GM23338 (cell line): Measurements from ENCODE around the gene POMT2. TPM values are rescaled to one million over a fixed set of nuclear protein-coding genes. Genes with fewer than 3 reads are reported as not detected.

ENCODE experiments used
- ATAC-seq: fragments of 200-7000 bp; cut with Tn5 transposase; 3 replicates; pipeline ENCODE4 v1.9.1; 2020
- DNase-seq: peaks from one replicate; pipeline ENCODE4 v3.0.0-alpha.2; 2015; ENCODE audit warnings: low spot score
- H2AFZ ChIP-seq: fragments of 200-600 bp; sonication (generic); 2 replicates; pipeline ENCODE4 v1.8.0; 2016; ENCODE audit warnings: antibody characterized with exemption, mild to moderate bottlenecking, moderate library complexity
- H3F3A ChIP-seq: fragments of 200-600 bp; sonication (generic); replicated peaks from 2 replicates; pipeline ENCODE4 v1.8.0; 2017; ENCODE audit warnings: antibody characterized with exemption, mixed run types, low read depth
- H3K27ac ChIP-seq: fragments of 200-600 bp; sonication (generic); 2 replicates; pipeline ENCODE4 v1.6.1; 2016; ENCODE audit warnings: low read depth
- H3K27me3 ChIP-seq: fragments of 200-600 bp; sonication (generic); 2 replicates; pipeline ENCODE4 v1.8.0; 2016; ENCODE audit warnings: mild to moderate bottlenecking, mixed run types, moderate library complexity; ENCODE audit not compliant: insufficient read depth
- H3K36me3 ChIP-seq: fragments of 200-600 bp; sonication (generic); 2 replicates; pipeline ENCODE4 v1.8.0; 2016; ENCODE audit warnings: mild to moderate bottlenecking; ENCODE audit not compliant: insufficient read depth
- H3K4me1 ChIP-seq: fragments of 200-600 bp; sonication (generic); 2 replicates; pipeline ENCODE4 v1.8.0; 2016; ENCODE audit warnings: mild to moderate bottlenecking, moderate library complexity; ENCODE audit not compliant: insufficient read depth
- H3K4me2 ChIP-seq: fragments of 200-600 bp; sonication (generic); 2 replicates; pipeline ENCODE4 v1.7.1; 2017; ENCODE audit warnings: mixed run types
- H3K4me3 ChIP-seq: fragments of 200-600 bp; sonication (generic); 2 replicates; pipeline ENCODE4 v1.6.1; 2016; ENCODE audit warnings: mixed run types
- H3K79me2 ChIP-seq: fragments of 200-600 bp; sonication (generic); replicated peaks from 2 replicates; pipeline ENCODE4 v1.8.0; 2017; ENCODE audit warnings: mild to moderate bottlenecking; ENCODE audit not compliant: insufficient read depth
- H3K9me2 ChIP-seq: fragments of 200-600 bp; sonication (generic); 2 replicates; pipeline ENCODE4 v1.8.0; 2017; ENCODE audit not compliant: insufficient read depth
- H4K20me1 ChIP-seq: fragments of 200-600 bp; sonication (generic); replicated peaks from 2 replicates; pipeline ENCODE4 v1.8.0; 2017; ENCODE audit warnings: mild to moderate bottlenecking; ENCODE audit not compliant: insufficient read depth
- H3K27ac Mint-ChIP-seq: 2 replicates; pipeline ENCODE4 v1.8.0; 2020; ENCODE audit warnings: inconsistent platforms, mild to moderate bottlenecking, moderate library complexity, mixed read lengths
- H3K27me3 Mint-ChIP-seq: 3 replicates; pipeline ENCODE4 v1.8.0; 2022; ENCODE audit warnings: low read depth, mild to moderate bottlenecking, moderate library complexity, mixed read lengths, inconsistent platforms; ENCODE audit not compliant: insufficient read depth, poor library complexity
- H3K36me3 Mint-ChIP-seq: 3 replicates; pipeline ENCODE4 v1.8.0; 2021; ENCODE audit warnings: low read depth, mild to moderate bottlenecking, inconsistent platforms, moderate library complexity, mixed read lengths
- H3K4me1 Mint-ChIP-seq: 3 replicates; pipeline ENCODE4 v1.8.0; 2020; ENCODE audit warnings: mild to moderate bottlenecking, inconsistent platforms, mixed read lengths
- H3K4me3 Mint-ChIP-seq: 3 replicates; pipeline ENCODE4 v1.8.0; 2021; ENCODE audit warnings: moderate library complexity, mild to moderate bottlenecking, inconsistent platforms, mixed read lengths
- H3K9me3 Mint-ChIP-seq: 3 replicates; pipeline ENCODE4 v1.8.0; 2020; ENCODE audit warnings: moderate library complexity, mild to moderate bottlenecking, inconsistent platforms, mixed read lengths
- CREB1 ChIP-seq: fragments of 250-450 bp; sonication (Bioruptor Pico); IDR thresholded peaks from 2 replicates; pipeline ENCODE4 v1.5.0; 2020; ENCODE audit warnings: low read depth, mild to moderate bottlenecking, moderate library complexity
- ETS1 ChIP-seq: IDR thresholded peaks from 2 replicates; pipeline ENCODE4 v1.6.1; 2016; ENCODE audit warnings: antibody characterized with exemption
- EZH2 ChIP-seq: fragments of 200-600 bp; sonication (generic); IDR thresholded peaks from one replicate; pipeline ENCODE4 v1.8.0; 2017; ENCODE audit warnings: antibody characterized with exemption, mild to moderate bottlenecking, low read depth; ENCODE audit not compliant: unreplicated experiment
- EZH2phosphoT487 ChIP-seq: fragments of 200-600 bp; sonication (generic); IDR thresholded peaks from one replicate; pipeline ENCODE4 v1.8.1; 2018; ENCODE audit warnings: antibody characterized with exemption; ENCODE audit not compliant: unreplicated experiment
- JUNB ChIP-seq: IDR thresholded peaks from one replicate; pipeline ENCODE4 v1.6.1; 2016; ENCODE audit warnings: antibody characterized with exemption; ENCODE audit not compliant: unreplicated experiment
- NANOG ChIP-seq: IDR thresholded peaks from 2 replicates; pipeline ENCODE4 v1.6.1; 2016; ENCODE audit warnings: antibody characterized with exemption, borderline replicate concordance
- POLR2AphosphoS5 ChIP-seq: IDR thresholded peaks from 2 replicates; pipeline ENCODE4 v1.6.1; 2016; ENCODE audit warnings: antibody characterized with exemption, low read depth
- REST ChIP-seq: IDR thresholded peaks from one replicate; pipeline ENCODE4 v1.6.1; 2018; ENCODE audit warnings: antibody characterized with exemption; ENCODE audit not compliant: unreplicated experiment
- STAT1 ChIP-seq: IDR thresholded peaks from one replicate; pipeline ENCODE4 v1.6.1; 2016; ENCODE audit warnings: antibody characterized with exemption; ENCODE audit not compliant: unreplicated experiment
- ZNF114 ChIP-seq: fragments of 250-450 bp; sonication (Bioruptor Pico); IDR thresholded peaks from 2 replicates; pipeline ENCODE4 v1.5.0; 2020; ENCODE audit warnings: mild to moderate bottlenecking, moderate library complexity
- ZNF331 ChIP-seq: fragments of 250-450 bp; sonication (Bioruptor Pico); IDR thresholded peaks from 2 replicates; pipeline ENCODE4 v1.5.0; 2020; ENCODE audit warnings: low read depth, mild to moderate bottlenecking, moderate library complexity
- ZNF462 ChIP-seq: fragments of 250-450 bp; sonication (Bioruptor Pico); IDR thresholded peaks from 2 replicates; pipeline ENCODE4 v1.5.0; 2020; ENCODE audit warnings: mild to moderate bottlenecking, moderate library complexity
- polyA plus RNA-seq: library from polyadenylated mRNA; unstranded; fragments of >200 nt; fragmentation: Nextera tagmentation; extraction: Ambion mirVana; gene quantifications from 2 replicates; pipeline ENCODE4 v1.2.1, GENCODE V29; 2016
- total RNA-seq: library from RNA; depleted of rRNA; stranded (reverse); fragments of >200 nt; shearing (Covaris generic); gene quantifications from 2 replicates; pipeline ENCODE4 v1.2.3, GENCODE V29; 2014
- TF ChIP-seq, protein P1 (sequence below), 2 experiments: fragments of 200-600 bp in 1 of 2; sonication (generic) in 1 of 2; conservative IDR thresholded peaks; 2 replicates each; pipeline versions ENCODE4 v1.5.1 to v1.6.1; 2016 to 2017; ENCODE audit warnings: antibody characterized with exemption in 2 of 2, low read depth in 2 of 2, mild to moderate bottlenecking in 2 of 2, moderate library complexity in 1 of 2

Gene POMT2
- total and polyA plus RNA-seq, 2 experiments from 2014 or later, result 24.3 to 29.9 TPM

- no peak overlapping the region for H3K4me2 ChIP-seq
- Mint-ChIP-seq H3K36me3 (peaks cover 22% of the 10 kb centered on the region), H3K4me3 (no peak overlapping the region), H3K27ac (no peak overlapping the region), H3K4me1 (peaks cover 10% of the 10 kb centered on the region), H3K9me3 (no peaks in the 10 kb centered on the region; the same call in 2 of the 3 replicates), H3K27me3 (no peaks in the 10 kb centered on the region)
- H4K20me1 ChIP-seq, result no peaks in the 10 kb centered on the region
- H3K36me3 ChIP-seq, result peaks cover 7% of the 10 kb centered on the region
- ATAC-seq, result no peak
- DNase-seq, result no peak
- H3K9me2 ChIP-seq, result no peaks in the 10 kb centered on the region
- H3K27me3 ChIP-seq, result no peaks in the 10 kb centered on the region
- H3K79me2 ChIP-seq, result no peaks in the 10 kb centered on the region
- no peak overlapping the region for H3K4me3 ChIP-seq
- H2AFZ ChIP-seq, result no peak overlapping the region
- no peaks in the 10 kb centered on the region for H3K4me1 ChIP-seq
- no peaks in the 10 kb centered on the region for H3F3A ChIP-seq
- TF ChIP-seq JUNB (no peak), POLR2AphosphoS5 (no peak), EZH2phosphoT487 (no peak), ZNF114 (CRISPR knock-in tag) (no peak), ZNF462 (CRISPR knock-in tag) (no peak), ETS1 (no peak), STAT1 (no peak), ZNF331 (CRISPR knock-in tag) (no peak), REST (no peak), NANOG (no peak), CREB1 (CRISPR knock-in tag) (no peak), EZH2 (no peak)
- TF ChIP-seq, protein P1, sequence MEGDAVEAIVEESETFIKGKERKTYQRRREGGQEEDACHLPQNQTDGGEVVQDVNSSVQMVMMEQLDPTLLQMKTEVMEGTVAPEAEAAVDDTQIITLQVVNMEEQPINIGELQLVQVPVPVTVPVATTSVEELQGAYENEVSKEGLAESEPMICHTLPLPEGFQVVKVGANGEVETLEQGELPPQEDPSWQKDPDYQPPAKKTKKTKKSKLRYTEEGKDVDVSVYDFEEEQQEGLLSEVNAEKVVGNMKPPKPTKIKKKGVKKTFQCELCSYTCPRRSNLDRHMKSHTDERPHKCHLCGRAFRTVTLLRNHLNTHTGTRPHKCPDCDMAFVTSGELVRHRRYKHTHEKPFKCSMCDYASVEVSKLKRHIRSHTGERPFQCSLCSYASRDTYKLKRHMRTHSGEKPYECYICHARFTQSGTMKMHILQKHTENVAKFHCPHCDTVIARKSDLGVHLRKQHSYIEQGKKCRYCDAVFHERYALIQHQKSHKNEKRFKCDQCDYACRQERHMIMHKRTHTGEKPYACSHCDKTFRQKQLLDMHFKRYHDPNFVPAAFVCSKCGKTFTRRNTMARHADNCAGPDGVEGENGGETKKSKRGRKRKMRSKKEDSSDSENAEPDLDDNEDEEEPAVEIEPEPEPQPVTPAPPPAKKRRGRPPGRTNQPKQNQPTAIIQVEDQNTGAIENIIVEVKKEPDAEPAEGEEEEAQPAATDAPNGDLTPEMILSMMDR (conservative IDR thresholded peaks at IDR 0.05; ENCODE audit: low read depth in 2 of 2), result no peak
- no peak overlapping the region for H3K27ac ChIP-seq
Measured at GRCh38 chr14:77296155-77296554, 24.5 kb downstream of the POMT2 start.
